ENCODE results near the gene NDP.
A peak's percentile ranks its signal among the peaks of the same experiment; 100 is the strongest.
"Not testable (repeated sequence)": the region's sequence is repeated elsewhere in the genome, so short reads cannot be mapped to it uniquely, and the experiment has no call there.

NDP gene

GRCh38 chrX:43974100-43974475 is 898 bp upstream of the NDP start:
- in situ Hi-C loops (cut with MboI; ENCODE audit: low pct_unique_long_range_greater_than_20kb, low sequenced_read_pairs) = no loop called here

DNA sequence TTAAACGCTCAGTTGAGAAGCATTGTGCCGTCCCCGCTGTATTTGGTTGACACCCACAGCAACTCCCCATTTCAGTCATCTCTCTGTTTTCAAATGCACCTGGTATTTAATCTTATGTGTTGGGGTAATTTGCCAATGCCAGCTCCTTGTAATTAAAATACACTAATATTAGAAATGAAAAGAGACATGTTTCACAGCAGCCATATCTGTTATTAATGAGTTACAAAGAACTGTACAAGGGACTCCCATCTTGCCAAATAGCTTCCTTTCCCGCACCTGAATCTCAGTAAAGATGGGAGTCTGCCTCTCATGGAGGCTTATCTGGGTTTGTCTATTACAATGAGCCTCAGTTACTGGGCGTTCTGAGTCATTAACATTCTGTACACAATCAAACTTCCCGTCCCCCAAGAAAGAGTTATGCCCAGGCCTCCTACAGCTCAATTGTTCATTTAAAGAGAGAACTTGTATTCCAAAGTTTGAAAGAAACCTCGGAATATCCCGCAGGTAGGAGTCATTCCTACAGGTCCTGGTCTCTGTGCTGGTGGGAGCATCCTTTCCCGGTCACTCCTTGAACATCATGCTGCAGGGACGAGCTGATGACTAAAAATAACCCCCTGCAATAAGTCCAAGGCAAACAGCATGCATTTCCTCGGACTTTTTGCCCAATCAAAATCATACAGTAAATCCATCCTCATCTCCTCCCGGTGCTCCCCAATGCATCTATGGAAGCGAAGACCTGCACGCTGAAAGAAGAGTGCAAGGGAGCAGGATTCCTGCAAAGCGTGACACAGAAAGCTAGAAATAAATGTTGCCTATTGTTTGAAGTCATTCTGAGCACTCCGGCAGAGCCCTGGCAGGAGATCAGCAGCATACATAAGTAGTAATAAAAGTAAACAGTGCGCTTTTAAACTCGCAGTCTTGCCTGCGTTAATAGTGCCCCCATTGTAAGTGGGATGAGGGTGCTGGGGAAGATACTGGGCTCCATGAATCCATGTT is 926 bp downstream of the NDP start:
- in situ Hi-C loops (cut with MboI; ENCODE audit: low pct_unique_long_range_greater_than_20kb, low sequenced_read_pairs) = no loop called here
- DNase-seq = no peak

More at GRCh38 chrX:43974100-43974475, 898 bp upstream of the NDP start:
- DNase-seq = no peak

- no peak for DNase-seq
- in situ Hi-C loops (cut with MboI; ENCODE audit: low pct_unique_long_range_greater_than_20kb, low sequenced_read_pairs) = no loop called here
Measured at GRCh38 chrX:43970528-43970927, 2.7 kb downstream of the NDP start.

DNA sequence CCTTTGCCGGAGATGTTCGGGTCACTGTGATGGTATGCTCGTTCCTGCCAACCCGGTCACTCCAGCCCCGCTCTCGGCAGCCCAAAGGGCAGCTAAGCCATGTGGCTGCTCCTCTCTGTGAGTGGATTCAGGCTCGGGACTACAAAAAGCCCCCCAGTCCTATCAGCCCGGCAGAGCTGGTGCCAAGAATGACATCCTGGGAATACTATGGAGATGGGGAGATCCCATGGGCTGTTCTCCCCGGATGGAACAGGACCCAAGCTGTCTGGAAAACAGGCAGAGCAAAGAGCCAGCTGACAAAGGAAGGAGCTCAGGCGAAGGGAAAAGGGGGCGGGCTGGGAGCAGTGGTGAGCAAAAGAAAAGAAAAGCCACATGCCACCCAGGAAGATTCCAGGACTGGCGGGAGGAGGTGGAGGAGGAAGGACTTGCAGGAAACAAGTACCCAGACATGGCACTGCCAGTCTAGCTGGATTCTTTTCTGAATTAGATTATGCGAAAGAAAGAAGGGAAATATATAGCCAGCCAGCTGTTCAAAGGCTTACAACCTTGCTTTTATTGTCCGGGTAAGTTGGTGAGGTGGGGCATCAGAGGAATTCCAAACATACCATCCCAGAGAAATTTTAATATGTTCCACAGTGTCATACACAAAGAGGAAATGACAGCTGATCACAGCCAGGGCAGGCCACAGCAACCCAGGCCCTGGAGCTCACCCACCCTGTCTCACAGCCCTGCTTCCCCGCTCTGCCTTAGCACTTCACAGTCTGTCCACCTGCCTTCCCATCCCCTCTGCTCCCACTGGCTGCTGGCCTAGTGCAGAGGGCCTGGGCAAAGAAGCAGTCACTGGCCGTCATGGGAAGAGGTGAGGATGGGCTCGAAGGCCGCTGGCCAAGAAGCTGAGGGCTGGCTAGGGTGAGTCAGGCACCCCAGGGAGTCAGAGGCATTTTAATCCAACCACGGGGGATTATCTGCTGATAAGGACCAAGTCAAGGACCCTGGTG is 3.4 kb downstream of the NDP start:
- in situ Hi-C loops (cut with MboI; ENCODE audit: low pct_unique_long_range_greater_than_20kb, low sequenced_read_pairs) = no loop called here
- no peak for DNase-seq

DNA sequence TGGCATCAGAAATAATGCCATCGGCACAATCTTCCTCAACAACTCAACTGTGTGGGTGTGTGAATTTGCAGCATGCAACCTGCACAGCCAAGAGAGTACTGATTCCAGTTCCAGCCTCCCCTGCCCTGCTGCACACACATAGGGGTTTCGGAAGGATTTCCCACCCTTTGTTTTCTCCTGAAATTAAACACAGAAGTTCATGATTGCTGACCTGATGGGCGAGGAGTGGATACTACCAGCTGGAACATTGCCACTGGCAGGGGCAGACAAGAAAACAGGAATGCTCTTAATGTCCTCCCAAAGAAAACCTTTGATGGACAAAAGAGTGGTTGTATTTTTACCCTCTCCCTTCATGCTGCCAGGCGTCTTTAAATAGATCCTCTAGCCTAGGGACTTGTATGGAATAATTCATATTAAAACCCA is 4.8 kb downstream of the NDP start:
- in situ Hi-C loops (cut with MboI; ENCODE audit: low pct_unique_long_range_greater_than_20kb, low sequenced_read_pairs) = no loop called here
- DNase-seq = no peak

GRCh38 chrX:43964936-43965335 is 8.3 kb downstream of the NDP start:
- DNase-seq = no peak
- in situ Hi-C loops (cut with MboI; ENCODE audit: low pct_unique_long_range_greater_than_20kb, low sequenced_read_pairs) = no loop called here

GRCh38 chrX:43963726-43964125 is 9.5 kb downstream of the NDP start:
- in situ Hi-C loops (cut with MboI; ENCODE audit: low pct_unique_long_range_greater_than_20kb, low sequenced_read_pairs) = no loop called here

DNA sequence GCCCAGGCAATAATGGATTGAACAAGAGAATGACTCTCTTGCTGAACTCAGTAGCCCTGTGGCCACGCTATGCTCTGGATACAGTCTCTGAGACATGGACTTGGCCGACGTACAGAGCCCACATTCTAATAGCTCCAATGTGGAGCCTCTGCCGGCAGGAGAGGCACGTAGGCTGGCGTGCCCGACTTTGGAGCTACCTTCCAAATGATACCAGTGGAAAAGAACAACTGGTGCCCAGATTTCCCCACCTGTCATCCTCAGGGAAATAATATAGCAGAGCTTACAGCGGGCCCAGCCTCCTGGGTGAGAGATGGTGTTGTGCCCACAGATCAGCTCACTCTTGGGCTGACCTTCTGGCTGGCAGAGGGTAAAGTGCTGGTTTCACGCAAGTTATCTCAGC is 10.6 kb downstream of the NDP start:
- no peak for DNase-seq
- in situ Hi-C loops (cut with MboI; ENCODE audit: low pct_unique_long_range_greater_than_20kb, low sequenced_read_pairs) = no loop called here

More at GRCh38 chrX:43963726-43964125, 9.5 kb downstream of the NDP start:
- DNase-seq = no peak

DNA sequence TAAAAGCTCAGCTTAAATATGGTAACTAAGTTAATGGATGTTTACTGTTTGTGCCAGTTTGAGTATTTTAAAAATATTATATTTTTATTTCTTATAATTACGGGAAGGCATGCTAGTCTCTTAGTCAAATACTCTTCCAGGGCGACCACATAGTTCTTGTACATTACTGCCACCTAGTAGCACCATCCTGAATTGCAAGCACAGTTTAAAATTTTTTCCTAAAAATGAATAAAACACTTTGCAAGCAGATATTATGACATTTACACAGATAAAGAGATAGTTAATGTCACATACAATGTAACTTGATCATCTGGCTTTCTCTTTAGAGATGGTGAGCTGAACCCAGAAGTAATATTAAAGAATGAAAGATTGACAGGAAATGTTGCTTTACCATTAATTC is 11.5 kb downstream of the NDP start:
- DNase-seq = peak; percentile 62
- in situ Hi-C loops (cut with MboI; ENCODE audit: low pct_unique_long_range_greater_than_20kb, low sequenced_read_pairs) = no loop called here

GRCh38 chrX:43958529-43958928 is 14.7 kb downstream of the NDP start:
- in situ Hi-C loops (cut with MboI; ENCODE audit: low pct_unique_long_range_greater_than_20kb, low sequenced_read_pairs) = no loop called here
- DNase-seq = peak; percentile 76

DNA sequence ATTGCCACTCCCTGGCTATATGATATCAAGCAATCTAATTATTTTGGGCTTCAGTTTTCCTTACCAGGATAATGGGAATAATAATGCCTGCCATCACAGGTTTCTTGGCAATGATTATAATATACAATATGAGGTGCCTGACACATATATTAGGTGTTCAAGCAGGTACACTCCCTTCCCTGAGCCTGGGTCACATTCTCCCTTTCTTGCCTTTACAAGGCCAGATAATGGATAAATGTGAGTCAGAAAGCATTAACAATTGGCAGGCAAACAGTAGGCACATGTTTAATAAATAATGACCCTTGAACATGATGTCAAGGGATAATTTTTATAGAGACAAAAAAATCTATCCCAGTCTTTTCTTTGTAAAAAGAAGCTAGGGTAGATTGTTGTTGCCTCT is 17.2 kb downstream of the NDP start:
- in situ Hi-C loops (cut with MboI; ENCODE audit: low pct_unique_long_range_greater_than_20kb, low sequenced_read_pairs) = no loop called here
- DNase-seq = no peak

DNA sequence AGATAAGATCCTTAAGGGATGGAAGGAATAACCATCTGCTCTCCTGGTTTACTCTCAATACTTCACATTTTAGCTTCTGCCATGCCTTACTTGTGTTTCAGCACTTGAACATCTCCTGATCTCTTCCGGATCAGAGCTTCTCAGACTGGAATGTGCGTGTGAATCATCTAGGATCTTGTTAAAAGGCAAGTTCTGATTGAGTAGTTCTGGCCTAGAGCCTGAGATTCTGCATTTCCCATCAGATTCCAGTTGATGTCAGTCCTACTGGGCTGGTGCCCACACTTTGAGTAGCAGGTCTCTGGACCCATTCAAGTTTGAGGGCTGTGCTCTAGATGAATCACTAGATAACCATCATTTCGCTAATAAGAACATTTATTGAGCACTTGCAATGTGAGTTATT is 20.0 kb downstream of the NDP start:
- in situ Hi-C loops (cut with MboI; ENCODE audit: low pct_unique_long_range_greater_than_20kb, low sequenced_read_pairs) = no loop called here
- no peak for DNase-seq

GRCh38 chrX:43949669-43950068 is 23.5 kb downstream of the NDP start:
- in situ Hi-C loops (cut with MboI; ENCODE audit: low pct_unique_long_range_greater_than_20kb, low sequenced_read_pairs) = no loop called here
- peak; percentile 61 for DNase-seq

DNA sequence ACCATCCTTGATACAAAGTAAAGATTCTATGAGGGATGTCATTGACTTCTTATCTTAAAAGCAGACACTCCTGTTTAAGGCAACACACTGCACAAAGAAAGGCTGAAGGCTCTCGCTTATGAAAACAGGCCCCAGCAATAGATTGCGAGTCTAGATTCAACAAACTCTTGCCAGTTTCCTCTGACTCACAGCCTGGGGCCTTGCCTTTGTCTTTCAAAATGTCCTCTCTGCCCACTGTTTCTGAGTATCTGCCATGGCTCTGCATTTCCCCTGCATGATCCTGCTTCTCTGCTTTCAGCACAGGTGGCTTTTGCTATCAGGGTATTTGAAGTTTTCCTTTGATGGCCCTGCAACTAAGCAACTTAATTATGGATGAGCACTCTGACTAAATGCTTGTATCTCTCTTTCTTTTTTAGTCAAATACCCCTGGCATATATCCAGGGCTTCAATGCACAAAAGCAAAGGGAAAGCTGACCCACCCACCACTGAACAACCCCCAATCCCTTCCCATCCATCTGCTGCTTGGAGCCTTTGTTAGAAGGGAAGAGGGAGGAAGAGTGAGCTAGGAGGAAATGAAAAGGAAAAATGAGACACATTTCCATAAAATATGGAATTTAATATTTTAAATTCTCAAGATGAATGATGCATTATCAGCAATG is 32.2 kb downstream of the NDP start:
- no peak for DNase-seq
- in situ Hi-C loops (cut with MboI; ENCODE audit: low pct_unique_long_range_greater_than_20kb, low sequenced_read_pairs) = no loop called here

DNA sequence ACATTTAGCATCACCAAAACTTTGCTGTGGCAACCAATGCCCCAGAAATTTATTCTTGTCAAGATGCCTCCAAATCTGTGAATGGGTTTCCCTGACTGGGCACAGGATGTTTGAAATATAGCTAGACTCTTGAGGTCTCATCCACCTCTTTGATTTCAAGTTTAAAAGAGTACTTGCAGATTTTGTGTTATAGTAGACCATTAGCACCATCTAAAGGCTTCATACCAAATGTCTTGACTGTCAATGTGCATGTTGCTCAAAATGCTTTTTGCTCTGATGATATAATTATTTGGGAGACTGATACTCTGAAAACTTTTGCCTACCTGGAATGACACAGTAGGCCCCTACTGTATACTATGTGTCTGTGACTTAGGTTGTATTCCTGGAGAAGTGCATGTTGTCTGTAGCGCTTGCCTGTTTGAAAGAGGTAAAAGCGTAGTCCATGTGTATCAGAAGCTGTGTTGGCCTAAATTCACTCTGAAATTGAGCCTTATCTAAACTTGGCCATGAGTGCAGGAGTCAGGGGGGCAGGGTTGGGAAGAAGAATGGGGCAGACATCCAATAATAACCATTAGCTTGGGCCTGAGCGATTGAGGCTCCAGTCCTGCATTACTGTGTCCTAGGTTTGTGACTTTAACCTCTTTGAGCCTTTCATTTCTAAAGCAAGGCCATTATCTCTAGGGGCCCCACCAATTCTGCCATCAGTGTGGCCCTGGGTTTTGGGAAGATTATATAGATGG is 33.8 kb downstream of the NDP start:
- in situ Hi-C loops (cut with MboI; ENCODE audit: low pct_unique_long_range_greater_than_20kb, low sequenced_read_pairs) = no loop called here
- DNase-seq = no peak

GRCh38 chrX:43922032-43922431 is 51.2 kb downstream of the NDP start:
- in situ Hi-C loops (cut with MboI; ENCODE audit: low pct_unique_long_range_greater_than_20kb, low sequenced_read_pairs); DNase-seq: not testable (repeated sequence)

DNA sequence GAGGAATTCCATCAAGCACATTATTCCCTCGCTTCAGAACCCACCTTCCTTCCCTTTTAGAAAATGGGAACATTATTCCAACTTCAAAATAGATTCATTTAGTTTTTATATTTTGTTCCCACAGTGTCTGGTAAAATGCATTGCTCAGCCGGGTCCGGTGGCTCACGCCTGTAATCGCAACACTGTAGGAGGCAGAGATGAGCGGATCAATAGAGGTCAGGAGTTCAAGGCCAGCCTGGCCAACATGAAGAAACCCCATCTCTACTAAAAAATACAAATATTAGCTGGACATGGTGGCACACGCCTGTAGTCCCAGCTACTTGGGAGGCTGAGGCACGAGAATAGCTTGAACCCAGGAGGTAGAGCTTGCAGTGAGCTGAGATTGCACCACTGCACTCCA is 62.4 kb downstream of the NDP start:
- in situ Hi-C loops (cut with MboI; ENCODE audit: low pct_unique_long_range_greater_than_20kb, low sequenced_read_pairs); DNase-seq: not testable (repeated sequence)

DNA sequence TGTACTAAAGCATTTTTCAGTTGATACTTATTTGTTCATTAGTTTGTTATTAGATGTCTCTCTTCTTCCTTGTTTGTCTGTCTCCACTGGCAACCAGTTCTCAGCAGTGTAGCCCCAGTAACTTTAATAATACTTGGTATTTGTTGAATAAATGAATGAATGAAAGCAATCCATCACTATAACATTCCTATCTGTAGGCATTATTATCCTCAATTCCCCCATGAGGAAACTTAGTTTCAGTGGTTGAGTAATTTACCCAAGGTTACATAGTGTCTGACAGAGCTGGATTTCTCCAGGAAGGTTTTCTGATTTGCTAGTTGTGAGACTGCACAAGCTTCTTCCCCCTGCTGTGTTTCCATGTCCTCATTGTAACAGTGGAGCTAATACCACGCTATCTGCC is 63.2 kb downstream of the NDP start:
- in situ Hi-C loops (cut with MboI; ENCODE audit: low pct_unique_long_range_greater_than_20kb, low sequenced_read_pairs) = no loop called here
- DNase-seq = no peak

DNA sequence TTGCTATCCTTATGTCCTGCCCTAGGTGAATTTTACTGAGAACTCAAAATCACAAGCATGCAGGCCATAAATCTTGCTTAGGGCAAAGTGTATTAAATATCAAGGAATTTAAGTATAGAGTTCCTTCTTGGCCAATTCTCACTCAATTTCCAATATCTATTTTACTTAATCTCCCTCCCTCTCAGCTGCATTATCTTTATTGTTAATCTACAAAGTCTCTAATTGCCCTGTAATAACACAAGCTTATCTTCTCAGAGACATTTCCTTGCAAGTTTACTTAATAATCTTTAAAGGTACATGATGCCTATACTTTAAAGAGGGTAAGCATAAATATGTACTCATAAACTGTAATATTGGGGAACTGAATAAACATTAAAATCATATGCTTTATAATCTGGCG is 64.0 kb downstream of the NDP start:
- no peak for DNase-seq
- in situ Hi-C loops (cut with MboI; ENCODE audit: low pct_unique_long_range_greater_than_20kb, low sequenced_read_pairs) = no loop called here

Data from KBM-7 (cell line).